Left cardiac atrium (tissue), 4 donors: ENCODE results near the gene PRR23E. TPM values are rescaled to one million over a fixed set of nuclear protein-coding genes. Genes with fewer than 3 reads are reported as not detected.

ENCODE experiments used
- ATAC-seq, 2 donors: fragments of 200-7000 bp; cut with Tn5 transposase; one replicate each; pipeline ENCODE4 v1.9.1; 2020; ENCODE audit warnings: mild to moderate bottlenecking in 2 of 2, moderate library complexity in 2 of 2
- DNase-seq: peaks from one replicate; pipeline ENCODE4 v3.0.0-alpha.2; 2020
- intact Hi-C, 2 donors: fragments of 100-400 bp; cut with DNase I; formaldehyde crosslinking; loops; one replicate each; pipeline versions ENCODE4 v1.14.1 to v1.15.1; 2022 to 2023
- long read RNA-seq: library from polyadenylated mRNA; unstranded; transcript quantifications from one replicate; pipeline ENCODE4 v2.0.0, GENCODE V29; 2021
- total RNA-seq, 2 donors: library from RNA; stranded (reverse); fragmentation: NEBNext Ultra II Directional; extraction: Animal tissue kit (Norgen Biotek cat#: 25700); gene quantifications; one replicate each; pipeline ENCODE4 v1.2.1, GENCODE V29; 2021
- donor health status: DM: no; HTN: yes; CAD: no.
- donor health status: DM: no; HTN: yes; CAD: no; lungs with severe emphysema.
- donor health status: DM: yes; HTN: yes; CAD: no.
- donor health status: Dilated cardiomyopathy.

PRR23E gene
- total RNA-seq, result not detected
- long read RNA-seq, result 0 reads

- no peak for ATAC-seq
- intact Hi-C loops, result no loop called here
- DNase-seq, result no peak
These were observed at the start of gene PRR23E for GRCh38 chr3:127192576-127193232. Gene PRR23E, plus strand, starts transcription at chr3:127193131. Its CDS starts 3,555 bp downstream, at chr3:127196686.

GRCh38 chr3:127143172-127143571 lies 49.8 kb upstream of the PRR23E start:
- intact Hi-C loops, result no loop called here
- DNase-seq (no peak), ATAC-seq (no peak)

- ATAC-seq (no peak), DNase-seq (no peak)
- intact Hi-C loops, result no loop called here
These were observed 48.3 kb upstream of the PRR23E start for GRCh38 chr3:127144631-127145030.

- ATAC-seq, result no peak
- intact Hi-C loops, result no loop called here
- no peak for DNase-seq
These were observed 47.7 kb upstream of the PRR23E start for GRCh38 chr3:127145266-127145665.

GRCh38 chr3:127147291-127147885 lies 45.5 kb upstream of the PRR23E start:
- intact Hi-C loops, result no loop called here
- ATAC-seq (no peak), DNase-seq (no peak)

GRCh38 chr3:127149621-127150310 lies 43.2 kb upstream of the PRR23E start:
- intact Hi-C loops, result no loop called here
- no peak for ATAC-seq
- no peak for DNase-seq

GRCh38 chr3:127150513-127151250 lies 42.2 kb upstream of the PRR23E start:
- ATAC-seq, result no peak
- DNase-seq, result no peak
- intact Hi-C loops, result no loop called here

- DNase-seq, result no peak
- intact Hi-C loops, result no loop called here
- ATAC-seq, result no peak
These were observed 41.7 kb upstream of the PRR23E start for GRCh38 chr3:127151251-127151564.

- ATAC-seq (no peak), DNase-seq (no peak)
- intact Hi-C loops, result no loop called here
These were observed 40.8 kb upstream of the PRR23E start for GRCh38 chr3:127151992-127152650.

- ATAC-seq (no peak), DNase-seq (no peak)
- intact Hi-C loops, result no loop called here
These were observed 40.0 kb upstream of the PRR23E start for GRCh38 chr3:127152684-127153505.

GRCh38 chr3:127153506-127153815 lies 39.5 kb upstream of the PRR23E start:
- intact Hi-C loops, result no loop called here

GRCh38 chr3:127156338-127157050 lies 36.4 kb upstream of the PRR23E start:
- intact Hi-C loops, result no loop called here
- DNase-seq (no peak), ATAC-seq (no peak)

More at GRCh38 chr3:127153506-127153815, 39.5 kb upstream of the PRR23E start:
- ATAC-seq (no peak), DNase-seq (no peak)

- no peak for ATAC-seq
- intact Hi-C loops, result no loop called here
- no peak for DNase-seq
These were observed 35.6 kb upstream of the PRR23E start for GRCh38 chr3:127157171-127157828.

GRCh38 chr3:127158614-127159229 lies 34.2 kb upstream of the PRR23E start:
- intact Hi-C loops, result no loop called here
- ATAC-seq (peak; percentile 46 to 47), DNase-seq (no peak)

- DNase-seq, result no peak
- intact Hi-C loops, result no loop called here
- no peak for ATAC-seq
These were observed 33.4 kb upstream of the PRR23E start for GRCh38 chr3:127159543-127159942.

GRCh38 chr3:127161236-127161635 lies 31.7 kb upstream of the PRR23E start:
- DNase-seq (no peak), ATAC-seq (no peak)
- intact Hi-C loops, result no loop called here

- intact Hi-C loops, result no loop called here
- ATAC-seq (no peak), DNase-seq (no peak)
These were observed 30.9 kb upstream of the PRR23E start for GRCh38 chr3:127161973-127162579.
